Liver (tissue), 2 donors: ENCODE results near the gene NTM.

Source experiments
- YY1 ChIP-seq: IDR thresholded peaks from 2 replicates; pipeline ENCODE4 v1.6.1; 2016; ENCODE audit warnings: antibody characterized with exemption, mild to moderate bottlenecking
- TF ChIP-seq, protein P1 (sequence below): IDR thresholded peaks from 2 replicates; pipeline ENCODE4 v1.6.1; 2016; ENCODE audit warnings: antibody characterized with exemption, mild to moderate bottlenecking
- TF ChIP-seq, protein P2 (sequence below): fragments of 150-350 bp; IDR thresholded peaks from 2 replicates; pipeline ENCODE4 v1.5.1; 2017; ENCODE audit warnings: improper control_type of control experiment, low read depth, low read length; ENCODE audit not compliant: missing input control
- donor health status: healthy.

DNA sequence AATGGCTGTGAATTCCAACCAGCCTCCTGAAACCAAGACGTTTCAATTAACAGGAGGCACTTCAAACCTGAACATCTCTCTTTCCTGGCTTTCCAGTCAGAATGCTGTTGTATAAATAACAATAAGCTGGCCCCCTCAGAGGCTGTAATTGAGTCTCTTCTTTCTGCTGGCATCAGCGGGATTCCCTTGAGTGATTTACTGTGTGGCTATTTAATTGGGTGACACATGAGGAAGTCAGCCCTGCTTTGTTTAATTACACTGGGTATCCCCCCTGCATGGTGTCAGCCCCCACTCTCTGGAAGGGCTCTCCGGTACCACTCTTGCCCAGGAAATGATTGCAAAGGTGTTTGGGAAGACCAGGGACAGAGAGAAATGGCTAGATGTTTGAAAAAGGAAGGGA, 101.6 kb downstream of the NTM start:
- TF ChIP-seq, protein P1, sequence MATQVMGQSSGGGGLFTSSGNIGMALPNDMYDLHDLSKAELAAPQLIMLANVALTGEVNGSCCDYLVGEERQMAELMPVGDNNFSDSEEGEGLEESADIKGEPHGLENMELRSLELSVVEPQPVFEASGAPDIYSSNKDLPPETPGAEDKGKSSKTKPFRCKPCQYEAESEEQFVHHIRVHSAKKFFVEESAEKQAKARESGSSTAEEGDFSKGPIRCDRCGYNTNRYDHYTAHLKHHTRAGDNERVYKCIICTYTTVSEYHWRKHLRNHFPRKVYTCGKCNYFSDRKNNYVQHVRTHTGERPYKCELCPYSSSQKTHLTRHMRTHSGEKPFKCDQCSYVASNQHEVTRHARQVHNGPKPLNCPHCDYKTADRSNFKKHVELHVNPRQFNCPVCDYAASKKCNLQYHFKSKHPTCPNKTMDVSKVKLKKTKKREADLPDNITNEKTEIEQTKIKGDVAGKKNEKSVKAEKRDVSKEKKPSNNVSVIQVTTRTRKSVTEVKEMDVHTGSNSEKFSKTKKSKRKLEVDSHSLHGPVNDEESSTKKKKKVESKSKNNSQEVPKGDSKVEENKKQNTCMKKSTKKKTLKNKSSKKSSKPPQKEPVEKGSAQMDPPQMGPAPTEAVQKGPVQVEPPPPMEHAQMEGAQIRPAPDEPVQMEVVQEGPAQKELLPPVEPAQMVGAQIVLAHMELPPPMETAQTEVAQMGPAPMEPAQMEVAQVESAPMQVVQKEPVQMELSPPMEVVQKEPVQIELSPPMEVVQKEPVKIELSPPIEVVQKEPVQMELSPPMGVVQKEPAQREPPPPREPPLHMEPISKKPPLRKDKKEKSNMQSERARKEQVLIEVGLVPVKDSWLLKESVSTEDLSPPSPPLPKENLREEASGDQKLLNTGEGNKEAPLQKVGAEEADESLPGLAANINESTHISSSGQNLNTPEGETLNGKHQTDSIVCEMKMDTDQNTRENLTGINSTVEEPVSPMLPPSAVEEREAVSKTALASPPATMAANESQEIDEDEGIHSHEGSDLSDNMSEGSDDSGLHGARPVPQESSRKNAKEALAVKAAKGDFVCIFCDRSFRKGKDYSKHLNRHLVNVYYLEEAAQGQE: no peak
- TF ChIP-seq, protein P2, sequence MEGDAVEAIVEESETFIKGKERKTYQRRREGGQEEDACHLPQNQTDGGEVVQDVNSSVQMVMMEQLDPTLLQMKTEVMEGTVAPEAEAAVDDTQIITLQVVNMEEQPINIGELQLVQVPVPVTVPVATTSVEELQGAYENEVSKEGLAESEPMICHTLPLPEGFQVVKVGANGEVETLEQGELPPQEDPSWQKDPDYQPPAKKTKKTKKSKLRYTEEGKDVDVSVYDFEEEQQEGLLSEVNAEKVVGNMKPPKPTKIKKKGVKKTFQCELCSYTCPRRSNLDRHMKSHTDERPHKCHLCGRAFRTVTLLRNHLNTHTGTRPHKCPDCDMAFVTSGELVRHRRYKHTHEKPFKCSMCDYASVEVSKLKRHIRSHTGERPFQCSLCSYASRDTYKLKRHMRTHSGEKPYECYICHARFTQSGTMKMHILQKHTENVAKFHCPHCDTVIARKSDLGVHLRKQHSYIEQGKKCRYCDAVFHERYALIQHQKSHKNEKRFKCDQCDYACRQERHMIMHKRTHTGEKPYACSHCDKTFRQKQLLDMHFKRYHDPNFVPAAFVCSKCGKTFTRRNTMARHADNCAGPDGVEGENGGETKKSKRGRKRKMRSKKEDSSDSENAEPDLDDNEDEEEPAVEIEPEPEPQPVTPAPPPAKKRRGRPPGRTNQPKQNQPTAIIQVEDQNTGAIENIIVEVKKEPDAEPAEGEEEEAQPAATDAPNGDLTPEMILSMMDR: no peak
- TF ChIP-seq YY1: no peak
